Measurements from ENCODE around the gene CXCL10.

Gene CXCL10

DNA sequence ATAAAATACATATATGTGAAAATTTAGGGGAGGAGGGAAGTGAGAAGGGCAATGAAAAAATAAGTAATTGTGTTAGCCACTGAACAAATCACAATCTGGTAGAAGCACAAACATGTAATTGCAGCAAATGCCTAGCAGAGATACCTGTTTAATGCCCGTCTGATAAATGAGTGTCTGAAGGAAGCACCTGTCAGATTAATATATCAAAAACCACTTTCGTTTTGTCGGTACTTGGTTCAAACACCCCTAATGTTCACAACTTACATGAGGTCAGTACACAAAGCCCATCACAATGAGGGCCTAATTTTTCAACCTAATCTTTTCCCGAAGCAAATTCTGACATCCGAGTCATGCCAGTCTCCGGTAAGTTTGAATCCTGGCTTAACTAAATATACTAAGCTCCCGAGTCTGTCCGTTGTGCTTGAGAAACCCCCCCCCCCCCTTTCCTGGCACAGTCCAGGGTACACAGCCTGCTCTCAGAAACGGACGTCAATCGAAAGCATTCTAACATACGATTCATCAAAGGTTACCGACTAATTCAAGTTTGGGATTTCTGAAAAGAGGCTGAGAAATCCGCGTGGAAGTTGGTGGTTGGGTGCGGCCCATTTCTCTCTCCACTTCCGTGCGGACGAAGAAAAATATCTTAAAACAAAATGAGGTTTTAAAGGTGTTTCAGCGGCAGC, 33.3 kb downstream of the CXCL10 start:
- DNase-seq = no peak

DNA sequence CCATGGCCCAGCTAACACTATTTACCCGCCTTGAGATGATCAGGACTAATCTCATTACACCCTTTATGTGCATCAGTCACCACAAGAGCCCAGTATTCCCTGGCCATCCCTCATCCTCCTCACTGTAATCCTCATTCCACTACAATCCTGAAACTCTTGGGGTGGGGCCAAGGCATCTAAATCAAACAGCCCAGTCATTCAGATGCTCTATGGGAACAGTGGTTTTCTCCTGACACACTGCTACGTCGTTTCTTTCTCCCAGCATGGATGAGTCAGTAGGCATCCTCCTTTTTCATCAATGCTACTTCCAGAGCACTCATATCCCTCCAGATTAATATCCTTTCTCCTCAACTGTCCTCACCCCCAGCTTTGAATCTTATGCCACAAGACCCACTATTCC, 38.2 kb downstream of the CXCL10 start:
- DNase-seq = no peak

- DNase-seq = no peak
Observed at GRCh38 chr4:75980576-75980975, 42.7 kb downstream of the CXCL10 start.

DNA sequence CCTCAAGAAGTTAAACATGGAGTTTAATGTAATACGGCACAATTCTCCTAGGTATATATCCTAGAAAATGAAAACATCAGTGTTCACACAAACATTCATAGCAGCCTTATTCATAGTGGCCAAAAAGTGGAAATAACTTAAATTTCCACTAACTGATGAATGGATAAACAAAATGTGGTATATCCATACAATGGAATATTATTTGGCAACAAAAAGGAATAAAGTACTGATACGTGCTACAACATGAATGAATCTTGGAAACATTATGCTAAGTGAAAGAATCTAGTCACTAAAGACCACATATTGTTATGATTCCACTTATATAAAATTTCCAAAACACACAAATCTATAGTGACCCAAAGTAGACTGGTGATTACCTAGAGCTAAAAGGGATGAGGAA, 47.1 kb downstream of the CXCL10 start:
- no peak for DNase-seq

GRCh38 chr4:75973766-75974165, 49.5 kb downstream of the CXCL10 start:
- DNase-seq = no peak

Measured in GDM1 (cell line).